Thyroid gland (tissue), 4 donors: Measurements from ENCODE around the gene NOS1AP. TPM values are rescaled to one million over a fixed set of nuclear protein-coding genes. Genes with fewer than 3 reads are reported as not detected.

Source experiments
- DNase-seq, 2 donors: peaks; one replicate each; pipeline ENCODE4 v3.0.0-alpha.2; 2019
- H3K27ac ChIP-seq, 3 donors: fragments of 200-600 bp; sonication (generic); 1 replicate in 2 of 3; 2 replicates in 1 of 3; pipeline ENCODE4 v1.5.1; 2016 to 2019; ENCODE audit warnings: mild to moderate bottlenecking in 1 of 3, moderate library complexity in 1 of 3
- H3K27me3 ChIP-seq: fragments of 200-600 bp; sonication (generic); one replicate; pipeline ENCODE4 v1.5.1; 2019
- H3K36me3 ChIP-seq, 2 donors: fragments of 200-600 bp; sonication (generic); one replicate each; pipeline ENCODE4 v1.5.1; 2016 to 2019
- H3K4me1 ChIP-seq, 2 donors: fragments of 200-600 bp; sonication (generic); one replicate each; pipeline ENCODE4 v1.5.1; 2017 to 2019
- H3K4me3 ChIP-seq, 3 donors: fragments of 200-600 bp; sonication (generic); replicated peaks in 1 of 3; 1 replicate in 2 of 3; 2 replicates in 1 of 3; pipeline ENCODE4 v1.5.1; 2016; ENCODE audit warnings: mild to moderate bottlenecking in 1 of 3
- H3K9me3 ChIP-seq: fragments of 200-600 bp; sonication (generic); one replicate; pipeline ENCODE4 v1.5.1; 2017
- CTCF ChIP-seq, 6 experiments: fragments of 200-600 bp in 3 of 6; fragments of 450-650 bp in 3 of 6; sonication (generic) in 3 of 6; IDR thresholded peaks; one replicate each; pipeline ENCODE4 v1.5.1; 2016 to 2019; ENCODE audit warnings: antibody characterized with exemption in 6 of 6, mild to moderate bottlenecking in 2 of 6, inconsistent platforms in 1 of 6, moderate library complexity in 1 of 6
- POLR2A ChIP-seq, 2 donors: fragments of 450-650 bp; IDR thresholded peaks; one replicate each; pipeline ENCODE4 v1.6.1; 2017; ENCODE audit warnings: antibody characterized with exemption in 2 of 2, mild to moderate bottlenecking in 2 of 2, moderate library complexity in 1 of 2
- WGBS, 2 donors: methylation state at CpG; one replicate each; pipeline ENCODE4 v1.1.5; 2017; 5-methylcytosine and 5-hydroxymethylcytosine counted together
- intact Hi-C: fragments of 100-400 bp; cut with DNase I; formaldehyde crosslinking; loops from one replicate; pipeline ENCODE4 v1.15.1; 2023
- total RNA-seq, 4 donors: library from RNA; depleted of rRNA; stranded (reverse); fragments of >200 nt; gene quantifications; one replicate each; pipeline ENCODE4 v1.2.3, GENCODE V29; 2016

NOS1AP gene
- total RNA-seq, 4 donors from 2014 or later, result 0.40 to 2.2 (median 0.54) TPM

- no peak overlapping the region for H3K4me3 ChIP-seq
- WGBS, 2 donors, result 57 to 64% methylated on average over 4 to 5 of the region's 5 CpGs
- H3K4me1 ChIP-seq, result no peaks in the 10 kb centered on the region
- no peak overlapping the region for H3K27ac ChIP-seq
- TF ChIP-seq POLR2A (IDR thresholded peaks at IDR 0.05), result no peak
- TF ChIP-seq CTCF (IDR thresholded peaks at IDR 0.05), result peak in 1 of 6 experiments; percentile 17
- no peak for DNase-seq
- H3K27me3 ChIP-seq, result no peaks in the 10 kb centered on the region
- H3K9me3 ChIP-seq, result no peaks in the 10 kb centered on the region
- intact Hi-C loops, result no loop called here
- H3K36me3 ChIP-seq, result no peaks in the 10 kb centered on the region
These were observed 288.3 kb downstream of the NOS1AP start for GRCh38 chr1:162357681-162358266.

GRCh38 chr1:162358928-162359327 is 289.4 kb downstream of the NOS1AP start:
- TF ChIP-seq POLR2A (IDR thresholded peaks at IDR 0.05) (no peak), CTCF (IDR thresholded peaks at IDR 0.05) (no peak)
- intact Hi-C loops, result no loop called here
- Histone ChIP-seq H3K4me3 (no peak overlapping the region), H3K27ac (no peak overlapping the region), H3K36me3 (no peaks in the 10 kb centered on the region), H3K9me3 (no peaks in the 10 kb centered on the region), H3K27me3 (no peaks in the 10 kb centered on the region), H3K4me1 (no peaks in the 10 kb centered on the region)
- 68 to 92% methylated on average over 1 of the region's 1 CpG for WGBS, 2 donors
- no peak for DNase-seq

- Histone ChIP-seq H3K9me3 (no peaks in the 10 kb centered on the region), H3K4me3 (no peak overlapping the region), H3K36me3 (no peaks in the 10 kb centered on the region), H3K4me1 (no peaks in the 10 kb centered on the region), H3K27ac (no peak overlapping the region), H3K27me3 (no peaks in the 10 kb centered on the region)
- TF ChIP-seq CTCF (IDR thresholded peaks at IDR 0.05) (no peak), POLR2A (IDR thresholded peaks at IDR 0.05) (no peak)
- DNase-seq, result no peak
- WGBS, 2 donors, result 86 to 88% methylated on average over 10 of the region's 10 CpGs
- intact Hi-C loops, result no loop called here
These were observed 290.2 kb downstream of the NOS1AP start for GRCh38 chr1:162359523-162360236.

GRCh38 chr1:162360237-162360873 is 290.9 kb downstream of the NOS1AP start:
- no peaks in the 10 kb centered on the region for H3K4me1 ChIP-seq
- WGBS, 2 donors, result 97% methylated on average over 10 of the region's 10 CpGs
- DNase-seq, result no peak
- H3K27ac ChIP-seq, result no peak overlapping the region
- no peaks in the 10 kb centered on the region for H3K9me3 ChIP-seq
- TF ChIP-seq POLR2A (IDR thresholded peaks at IDR 0.05) (no peak), CTCF (IDR thresholded peaks at IDR 0.05) (no peak)
- H3K27me3 ChIP-seq, result no peaks in the 10 kb centered on the region
- no peak overlapping the region for H3K4me3 ChIP-seq
- intact Hi-C loops, result no loop called here
- H3K36me3 ChIP-seq, result no peaks in the 10 kb centered on the region

GRCh38 chr1:162360874-162361260 is 291.4 kb downstream of the NOS1AP start:
- TF ChIP-seq CTCF (IDR thresholded peaks at IDR 0.05) (no peak), POLR2A (IDR thresholded peaks at IDR 0.05) (no peak)
- Histone ChIP-seq H3K4me3 (no peak overlapping the region), H3K27me3 (no peaks in the 10 kb centered on the region), H3K27ac (no peak overlapping the region), H3K9me3 (no peaks in the 10 kb centered on the region), H3K4me1 (no peaks in the 10 kb centered on the region), H3K36me3 (no peaks in the 10 kb centered on the region)
- no peak for DNase-seq
- WGBS, 2 donors, result 49 to 68% methylated on average over 4 of the region's 4 CpGs
- intact Hi-C loops, result no loop called here
